K562 (cell line): Measurements from ENCODE around the gene ACTN1. TPM values are rescaled to one million over a fixed set of nuclear protein-coding genes. Genes with fewer than 3 reads are reported as not detected.
A peak's percentile ranks its signal among the peaks of the same experiment; 100 is the strongest.

Experiments
- ATAC-seq: fragments of 200-7000 bp; cut with Tn5 transposase; 3 replicates; pipeline ENCODE4 v1.9.1; 2020; ENCODE audit warnings: moderate library complexity
- BruUV-seq: library from RNA; stranded (reverse); fragments of 400-500 nt; replicated peaks from 2 replicates; lab custom pipeline; 2021; lab: Mats Ljungman, UMichigan
- CTCF ChIA-PET: fragments of 300-600 bp; formaldehyde crosslinking; extraction: SDS; loops from one replicate; lab custom pipeline; 2021; ENCODE audit warnings: low intra/inter-chr PET ratio; lab: Yijun Ruan, JAX
- POLR2A ChIA-PET: fragments of 300-600, 350-650 bp; sonication (Branson Sonifier 250); formaldehyde crosslinking; extraction: SDS; loops from one replicate; lab custom pipeline; 2021; ENCODE audit warnings: antibody characterized with exemption, inconsistent platforms; lab: Yijun Ruan, JAX
- DNase-seq, 4 experiments: peaks; one replicate each; pipeline versions ENCODE4 v3.0.0 to v3.0.0-alpha.2; 2011 to 2018; ENCODE audit warnings: low spot score in 3 of 4, mixed read lengths in 3 of 4; ENCODE audit errors: extremely low read depth in 1 of 4
- FAIRE-seq: peaks from 2 replicates; lab custom pipeline; 2011; peaks lifted over from hg19 to GRCh38; lab: Jason Lieb, UNC
- H2AFZ ChIP-seq: 2 replicates; pipeline ENCODE4 v1.6.0; 2011; ENCODE audit warnings: low read depth, low read length, control low read depth, inconsistent platforms
- H3K27ac ChIP-seq: fragments of 200-600 bp; 3 replicates; pipeline ENCODE4 v1.8.0; 2011; ENCODE audit warnings: low read depth, mild to moderate bottlenecking, control low read depth, inconsistent platforms, low read length, moderate library complexity, mixed read lengths; ENCODE audit errors: extremely low read depth
- H3K27me3 ChIP-seq, 2 experiments: fragments of 300-600 bp in 1 of 2; 2 replicates in 1 of 2; 3 replicates in 1 of 2; pipeline versions ENCODE4 v1.6.0 to v1.8.0; 2011; ENCODE audit warnings: inconsistent platforms in 2 of 2, low read length in 2 of 2, mild to moderate bottlenecking in 1 of 2, mixed read lengths in 1 of 2, moderate library complexity in 1 of 2; ENCODE audit not compliant: control insufficient read depth in 2 of 2, insufficient read depth in 2 of 2
- H3K36me3 ChIP-seq: fragments of 300-600 bp; 3 replicates; pipeline ENCODE4 v1.8.0; 2011; ENCODE audit warnings: mild to moderate bottlenecking, low read length, inconsistent platforms; ENCODE audit not compliant: control insufficient read depth, insufficient read depth
- H3K4me1 ChIP-seq, 2 experiments: fragments of 200-600 bp in 1 of 2; replicated peaks in 1 of 2; 2 replicates in 1 of 2; 3 replicates in 1 of 2; pipeline versions ENCODE4 v1.5.1 to v1.8.0; 2011; ENCODE audit warnings: inconsistent platforms in 2 of 2, low read length in 2 of 2, mild to moderate bottlenecking in 1 of 2, mixed read lengths in 1 of 2, moderate library complexity in 1 of 2; ENCODE audit not compliant: control insufficient read depth in 2 of 2, insufficient read depth in 2 of 2
- H3K4me2 ChIP-seq: 2 replicates; pipeline ENCODE4 v1.6.1; 2011; ENCODE audit warnings: low read length, control low read depth, inconsistent platforms, mixed read lengths; ENCODE audit not compliant: insufficient read depth
- H3K4me3 ChIP-seq: fragments of 200-600 bp; sonication (generic), shearing (Covaris generic); 2 replicates; pipeline ENCODE4 v1.5.1; 2016; ENCODE audit warnings: control low read depth, inconsistent platforms
- H3K79me2 ChIP-seq: fragments of 200-600 bp; 3 replicates; pipeline ENCODE4 v1.8.0; 2011; ENCODE audit warnings: low read length, inconsistent platforms; ENCODE audit not compliant: control insufficient read depth, insufficient read depth
- H3K9ac ChIP-seq, 2 experiments: 2 replicates each; pipeline versions ENCODE4 v1.6.0 to v1.6.1; 2011; ENCODE audit warnings: low read depth in 2 of 2, low read length in 2 of 2, control low read depth in 1 of 2, inconsistent platforms in 1 of 2, mild to moderate bottlenecking in 1 of 2, mixed read lengths in 1 of 2; ENCODE audit not compliant: insufficient read depth in 1 of 2
- H3K9me1 ChIP-seq: one replicate; pipeline ENCODE4 v1.6.0; 2011; ENCODE audit warnings: inconsistent platforms, mild to moderate bottlenecking, low read length, moderate library complexity; ENCODE audit not compliant: control insufficient read depth, insufficient read depth
- H3K9me3 ChIP-seq: replicated peaks from 2 replicates; pipeline ENCODE4 v1.5.1; 2011; ENCODE audit warnings: low read depth, low read length, inconsistent platforms; ENCODE audit not compliant: control insufficient read depth, insufficient read depth
- H4K20me1 ChIP-seq: replicated peaks from 2 replicates; pipeline ENCODE4 v1.6.1; 2011; ENCODE audit warnings: low read length, inconsistent platforms, mixed read lengths; ENCODE audit not compliant: control insufficient read depth, insufficient read depth
- ARID1B ChIP-seq: fragments of 450-650 bp; IDR thresholded peaks from 2 replicates; pipeline ENCODE4 v1.6.1; 2016; ENCODE audit warnings: antibody characterized with exemption, mild to moderate bottlenecking, inconsistent platforms
- WGBS: fragments of 100-300 bp; shearing (Covaris generic); methylation state at CpG from one replicate; pipeline ENCODE4 v1.1.6; 2016; ENCODE audit warnings: low coverage, mixed read lengths; ENCODE audit not compliant: insufficient coverage; ENCODE audit errors: missing lambda C conversion rate; 5-methylcytosine and 5-hydroxymethylcytosine counted together
- in situ Hi-C: fragments of 300-500 bp; cut with MboI; formaldehyde crosslinking; loops from 4 replicates; pipeline ENCODE4 v1.15.0; 2018; ENCODE audit warnings: inconsistent platforms, mixed read lengths
- intact Hi-C: fragments of 100-400 bp; cut with micrococcal nuclease; formaldehyde crosslinking; loops from 2 replicates; pipeline ENCODE4 v1.14.2; 2022
- polyA plus RNA-seq, 8 experiments: library from polyadenylated mRNA; depleted of rRNA in 4 of 8; stranded (reverse) in 5 of 8; unstranded in 3 of 8; fragments of >200 nt; fragmentation: Nextera tagmentation in 2 of 8; fragmentation: Illumina TruSeq in 1 of 8; extraction: Ambion mirVana in 2 of 8; extraction: Trizol in 1 of 8; gene quantifications; 2 replicates each; pipeline versions ENCODE4 v1.2.1 to v1.2.3, GENCODE V29; 2011 to 2014; ENCODE audit warnings: inconsistent platforms in 1 of 8, missing spikeins in 1 of 8
- total RNA-seq, 7 experiments: library from RNA; depleted of rRNA in 6 of 7; stranded (reverse); fragments of >200 nt in 6 of 7; fragmentation: Illumina TruSeq in 2 of 7; extraction: Trizol in 2 of 7; gene quantifications; 2 replicates each; pipeline versions ENCODE4 v1.2.1 to v1.2.3, GENCODE V29; 2011 to 2021; ENCODE audit warnings: low replicate concordance in 1 of 7
- TF ChIP-seq, protein P1 (sequence below): fragments of 450-650 bp; IDR thresholded peaks from 2 replicates; pipeline ENCODE4 v1.6.1; 2017; ENCODE audit warnings: antibody characterized with exemption, mild to moderate bottlenecking

ACTN1 gene
- total and polyA plus RNA-seq, 9 of the 15 experiments (the other 6 are each of a cell fraction or from before 2014, with no cell fraction given) = 2.2 to 67.7 (median 34.5) TPM

- WGBS = 54% methylated on average over 4 of the region's 5 CpGs
- Histone ChIP-seq H4K20me1 (no peaks in the 10 kb centered on the region), H3K27me3 (no peaks in the 10 kb centered on the region), H2AFZ (no peak overlapping the region), H3K27ac (no peak overlapping the region), H3K9me3 (no peaks in the 10 kb centered on the region), H3K79me2 (peaks cover 37% of the 10 kb centered on the region; the same call in 2 of the 3 replicates), H3K9ac (peak overlapping the region in 1 of 2 experiments; percentile 79; a peak in 1 of 4 replicates), H3K4me2 (no peak overlapping the region), H3K9me1 (no peaks in the 10 kb centered on the region), H3K4me3 (no peak overlapping the region), H3K4me1 (peaks cover 22 to 25% of the 10 kb centered on the region in 2 experiments; a peak in 4 of 5 replicates), H3K36me3 (peaks cover 5% of the 10 kb centered on the region; the same call in 2 of the 3 replicates)
- BruUV-seq = no TSS peak
- TF ChIP-seq, protein P1, sequence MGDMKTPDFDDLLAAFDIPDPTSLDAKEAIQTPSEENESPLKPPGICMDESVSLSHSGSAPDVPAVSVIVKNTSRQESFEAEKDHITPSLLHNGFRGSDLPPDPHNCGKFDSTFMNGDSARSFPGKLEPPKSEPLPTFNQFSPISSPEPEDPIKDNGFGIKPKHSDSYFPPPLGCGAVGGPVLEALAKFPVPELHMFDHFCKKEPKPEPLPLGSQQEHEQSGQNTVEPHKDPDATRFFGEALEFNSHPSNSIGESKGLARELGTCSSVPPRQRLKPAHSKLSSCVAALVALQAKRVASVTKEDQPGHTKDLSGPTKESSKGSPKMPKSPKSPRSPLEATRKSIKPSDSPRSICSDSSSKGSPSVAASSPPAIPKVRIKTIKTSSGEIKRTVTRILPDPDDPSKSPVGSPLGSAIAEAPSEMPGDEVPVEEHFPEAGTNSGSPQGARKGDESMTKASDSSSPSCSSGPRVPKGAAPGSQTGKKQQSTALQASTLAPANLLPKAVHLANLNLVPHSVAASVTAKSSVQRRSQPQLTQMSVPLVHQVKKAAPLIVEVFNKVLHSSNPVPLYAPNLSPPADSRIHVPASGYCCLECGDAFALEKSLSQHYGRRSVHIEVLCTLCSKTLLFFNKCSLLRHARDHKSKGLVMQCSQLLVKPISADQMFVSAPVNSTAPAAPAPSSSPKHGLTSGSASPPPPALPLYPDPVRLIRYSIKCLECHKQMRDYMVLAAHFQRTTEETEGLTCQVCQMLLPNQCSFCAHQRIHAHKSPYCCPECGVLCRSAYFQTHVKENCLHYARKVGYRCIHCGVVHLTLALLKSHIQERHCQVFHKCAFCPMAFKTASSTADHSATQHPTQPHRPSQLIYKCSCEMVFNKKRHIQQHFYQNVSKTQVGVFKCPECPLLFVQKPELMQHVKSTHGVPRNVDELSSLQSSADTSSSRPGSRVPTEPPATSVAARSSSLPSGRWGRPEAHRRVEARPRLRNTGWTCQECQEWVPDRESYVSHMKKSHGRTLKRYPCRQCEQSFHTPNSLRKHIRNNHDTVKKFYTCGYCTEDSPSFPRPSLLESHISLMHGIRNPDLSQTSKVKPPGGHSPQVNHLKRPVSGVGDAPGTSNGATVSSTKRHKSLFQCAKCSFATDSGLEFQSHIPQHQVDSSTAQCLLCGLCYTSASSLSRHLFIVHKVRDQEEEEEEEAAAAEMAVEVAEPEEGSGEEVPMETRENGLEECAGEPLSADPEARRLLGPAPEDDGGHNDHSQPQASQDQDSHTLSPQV = 0 out of 2 replicates have a peak, but pooled peaks have one; percentile 5
- TF ChIP-seq ARID1B = no peak
- ChIA-PET POLR2A (interaction anchor here (0.5 to 1.2 kb wide), 7 partner anchors 8 to 113 kb away, joined by 3 to 5 read pairs (median 3); no protein-coding TSS in a partner anchor), CTCF (no interaction called here)
- DNase-seq (no peak), ATAC-seq (no peak), FAIRE-seq (peak; percentile 19)
- in situ Hi-C loops = no loop called here
- intact Hi-C loops = no loop called here
Measured at GRCh38 chr14:68955851-68956179, 23.3 kb downstream of the ACTN1 start.
